ENCODE results near the gene ZNF90. TPM values are rescaled to one million over a fixed set of nuclear protein-coding genes. Genes with fewer than 3 reads are reported as not detected.

Gene ZNF90
- total RNA-seq, 1 donor from 2014 or later = 5.8 TPM

- Histone ChIP-seq H3K36me3 (ENCODE audit: insufficient read depth, low read length) (peaks cover 13% of the 10 kb centered on the region), H3K4me1 (ENCODE audit: insufficient read depth, low read length) (no peaks in the 10 kb centered on the region), H3K4me3 (ENCODE audit: insufficient read depth, low read depth, low read length) (peak overlapping the region; percentile 93), H2AFZ (ENCODE audit: low read depth, low read length) (peak overlapping the region; percentile 97), H3K27ac (ENCODE audit: low read depth, low read length) (peak overlapping the region; percentile 75), H3K4me2 (ENCODE audit: low read length) (peak overlapping the region; percentile 93), H3K79me2 (ENCODE audit: insufficient read depth, low read length) (peaks cover 34% of the 10 kb centered on the region), H4K20me1 (ENCODE audit: insufficient read depth, low read length) (no peaks in the 10 kb centered on the region), H3K9me3 (ENCODE audit: insufficient read depth, low read depth, low read length) (no peaks in the 10 kb centered on the region), H3K9ac (ENCODE audit: low read length) (peak overlapping the region; percentile 90), H3K27me3 (ENCODE audit: insufficient read depth, low read length) (no peaks in the 10 kb centered on the region)
- Mint-ChIP-seq H3K27ac (ENCODE audit: unreplicated experiment) (peak overlapping the region; percentile 97), H3K4me1 (ENCODE audit: low read depth, unreplicated experiment) (no peaks in the 10 kb centered on the region), H3K4me3 (ENCODE audit: unreplicated experiment) (peak overlapping the region; percentile 99), H3K36me3 (ENCODE audit: low read depth, unreplicated experiment) (peaks cover 17% of the 10 kb centered on the region), H3K9me3 (ENCODE audit: unreplicated experiment) (peaks cover 13% of the 10 kb centered on the region), H3K27me3 (ENCODE audit: low read depth, unreplicated experiment) (no peaks in the 10 kb centered on the region)
- DNase-seq (ENCODE audit: low read depth) (peak; percentile 68), FAIRE-seq (no peak)
- no peak for TF ChIP-seq CTCF (IDR thresholded peaks at IDR 0.05; ENCODE audit: insufficient read depth, low read depth, low read length)
- TF ChIP-seq EZH2 (IDR thresholded peaks at IDR 0.05; ENCODE audit: insufficient read depth, low read length) = no peak
These were observed 89.9 kb downstream of the ZNF90 start for GRCh38 chr19:20167651-20168122.

Other genes starting within 250 kb of the ZNF90 start
- gene ZNF253, start 212.1 kb upstream of the ZNF90 start, total RNA-seq = 7.6 and 11.1 TPM in 2 replicates
- 12.8 and 15.8 TPM in 2 replicates for gene ZNF93, start 177.1 kb upstream of the ZNF90 start, total RNA-seq
- gene ZNF682, start 38.5 kb upstream of the ZNF90 start, total RNA-seq = 6.2 TPM in 2 replicates
- 4.7 and 7.0 TPM in 2 replicates for gene ZNF486, start 89.2 kb downstream of the ZNF90 start, total RNA-seq

All from astrocyte (in vitro differentiated cells and primary cell).